Upper lobe of left lung (tissue), 6 donors: Measurements from ENCODE around the gene ZNF492. TPM values are rescaled to one million over a fixed set of nuclear protein-coding genes. Genes with fewer than 3 reads are reported as not detected.
"Not testable (repeated sequence)": the region's sequence is repeated elsewhere in the genome, so short reads cannot be mapped to it uniquely, and the experiment has no call there.

Source experiments
- ATAC-seq, 2 donors: fragments of 200-7000 bp; cut with Tn5 transposase; one replicate each; pipeline ENCODE4 v1.9.1; 2022; ENCODE audit warnings: mild to moderate bottlenecking in 2 of 2, moderate library complexity in 2 of 2; ENCODE audit not compliant: low FRiP score in 2 of 2
- DNase-seq, 2 donors: peaks; one replicate each; pipeline ENCODE4 v3.0.0-alpha.2; 2019 to 2020
- H3K27ac ChIP-seq, 4 donors: fragments of 200-600 bp; sonication (generic); one replicate each; pipeline ENCODE4 v1.5.1; 2016 to 2019
- H3K27me3 ChIP-seq, 4 donors: fragments of 200-600 bp; sonication (generic); one replicate each; pipeline ENCODE4 v1.5.1; 2017 to 2019
- H3K36me3 ChIP-seq, 4 donors: fragments of 200-600 bp; sonication (generic); one replicate each; pipeline ENCODE4 v1.5.1; 2016 to 2019
- H3K4me1 ChIP-seq, 4 donors: fragments of 200-600 bp; sonication (generic); one replicate each; pipeline ENCODE4 v1.5.1; 2018 to 2019
- H3K4me3 ChIP-seq, 4 donors: fragments of 200-600 bp; sonication (generic); one replicate each; pipeline ENCODE4 v1.5.1; 2017 to 2019; ENCODE audit warnings: mild to moderate bottlenecking in 2 of 4, moderate library complexity in 1 of 4
- H3K9me3 ChIP-seq, 4 donors: fragments of 200-600 bp; sonication (generic); one replicate each; pipeline ENCODE4 v1.5.1; 2018 to 2019
- EP300 ChIP-seq, 4 donors: sonication (generic); formaldehyde crosslinking; IDR thresholded peaks; one replicate each; pipeline ENCODE4 v1.5.1; 2017; ENCODE audit warnings: antibody characterized with exemption in 4 of 4, control low read depth in 2 of 4
- POLR2A ChIP-seq, 4 donors: fragments of 450-650 bp; IDR thresholded peaks; one replicate each; pipeline ENCODE4 v1.5.1; 2016 to 2017; ENCODE audit warnings: antibody characterized with exemption in 4 of 4, mild to moderate bottlenecking in 2 of 4
- POLR2AphosphoS5 ChIP-seq, 2 donors: sonication (generic); formaldehyde crosslinking; IDR thresholded peaks; one replicate each; pipeline ENCODE4 v1.5.1; 2017; ENCODE audit warnings: antibody characterized with exemption in 2 of 2
- WGBS, 2 donors: methylation state at CpG; one replicate each; pipeline ENCODE4 v1.1.5; 2017 to 2018; 5-methylcytosine and 5-hydroxymethylcytosine counted together
- total RNA-seq, 6 donors: library from RNA; depleted of rRNA in 4 of 6; stranded (reverse); fragments of >200 nt in 4 of 6; gene quantifications; one replicate each; pipeline versions ENCODE4 v1.1.0 to v1.2.1, GENCODE V29; 2016 to 2021
- TF ChIP-seq, protein P1 (sequence below), 6 experiments: fragments of 450-650 bp in 4 of 6; fragments of 200-600 bp in 2 of 6; sonication (generic) in 2 of 6; IDR thresholded peaks; one replicate each; pipeline ENCODE4 v1.5.1; 2016 to 2019; ENCODE audit warnings: antibody characterized with exemption in 6 of 6
- donor health status: DM: no; HTN: no; CAD: no; lungs with moderate emphysema.
- donor health status: DM: no; HTN: yes; CAD: no; lungs with severe emphysema.

Gene ZNF492
- 1 to 10 TPM in 1 of 6 donors, under 1 TPM in 3, not detected in 2; 0.15 to 2.1 (median 0.40) TPM for total RNA-seq

GRCh38 chr19:22633706-22634449 lies at the start of gene ZNF492:
Gene ZNF492, plus strand, starts transcription at chr19:22634324. Its CDS starts 19,076 bp downstream, at chr19:22653400.
- H3K9me3 ChIP-seq, H3K36me3 ChIP-seq, H3K4me1 ChIP-seq, H3K27me3 ChIP-seq: not testable (repeated sequence)
- peak within 1 kb of the TSS; percentile 33 to 72 (median 56) for H3K4me3 ChIP-seq
- ATAC-seq (peak in 1 of 2 donors; percentile 96), DNase-seq (peak; percentile 78 to 86)
- 3 to 4% methylated on average over 31 to 32 of the region's 36 CpGs for WGBS, 2 donors
- H3K27ac ChIP-seq: peak within 1 kb of the TSS in 1 of 4 donors; percentile 71

GRCh38 chr19:22595422-22595821 lies 38.7 kb upstream of the ZNF492 start:
- TF ChIP-seq EP300 (IDR thresholded peaks at IDR 0.05) (no peak), POLR2A (IDR thresholded peaks at IDR 0.05) (no peak), POLR2AphosphoS5 (IDR thresholded peaks at IDR 0.05) (no peak)
- TF ChIP-seq, protein P1, sequence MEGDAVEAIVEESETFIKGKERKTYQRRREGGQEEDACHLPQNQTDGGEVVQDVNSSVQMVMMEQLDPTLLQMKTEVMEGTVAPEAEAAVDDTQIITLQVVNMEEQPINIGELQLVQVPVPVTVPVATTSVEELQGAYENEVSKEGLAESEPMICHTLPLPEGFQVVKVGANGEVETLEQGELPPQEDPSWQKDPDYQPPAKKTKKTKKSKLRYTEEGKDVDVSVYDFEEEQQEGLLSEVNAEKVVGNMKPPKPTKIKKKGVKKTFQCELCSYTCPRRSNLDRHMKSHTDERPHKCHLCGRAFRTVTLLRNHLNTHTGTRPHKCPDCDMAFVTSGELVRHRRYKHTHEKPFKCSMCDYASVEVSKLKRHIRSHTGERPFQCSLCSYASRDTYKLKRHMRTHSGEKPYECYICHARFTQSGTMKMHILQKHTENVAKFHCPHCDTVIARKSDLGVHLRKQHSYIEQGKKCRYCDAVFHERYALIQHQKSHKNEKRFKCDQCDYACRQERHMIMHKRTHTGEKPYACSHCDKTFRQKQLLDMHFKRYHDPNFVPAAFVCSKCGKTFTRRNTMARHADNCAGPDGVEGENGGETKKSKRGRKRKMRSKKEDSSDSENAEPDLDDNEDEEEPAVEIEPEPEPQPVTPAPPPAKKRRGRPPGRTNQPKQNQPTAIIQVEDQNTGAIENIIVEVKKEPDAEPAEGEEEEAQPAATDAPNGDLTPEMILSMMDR (IDR thresholded peaks at IDR 0.05): no peak
- Histone ChIP-seq H3K4me1 (peaks cover 0 to 6% (median 0%) of the 10 kb centered on the region in 4 donors), H3K9me3 (peaks cover 0 to 21% (median 10%) of the 10 kb centered on the region in 4 donors), H3K27me3 (no peaks in the 10 kb centered on the region), H3K36me3 (no peaks in the 10 kb centered on the region), H3K4me3 (no peak overlapping the region), H3K27ac (no peak overlapping the region)
- 53 to 67% methylated on average over 11 of the region's 11 CpGs for WGBS, 2 donors
- ATAC-seq (no peak), DNase-seq (no peak)

DNA sequence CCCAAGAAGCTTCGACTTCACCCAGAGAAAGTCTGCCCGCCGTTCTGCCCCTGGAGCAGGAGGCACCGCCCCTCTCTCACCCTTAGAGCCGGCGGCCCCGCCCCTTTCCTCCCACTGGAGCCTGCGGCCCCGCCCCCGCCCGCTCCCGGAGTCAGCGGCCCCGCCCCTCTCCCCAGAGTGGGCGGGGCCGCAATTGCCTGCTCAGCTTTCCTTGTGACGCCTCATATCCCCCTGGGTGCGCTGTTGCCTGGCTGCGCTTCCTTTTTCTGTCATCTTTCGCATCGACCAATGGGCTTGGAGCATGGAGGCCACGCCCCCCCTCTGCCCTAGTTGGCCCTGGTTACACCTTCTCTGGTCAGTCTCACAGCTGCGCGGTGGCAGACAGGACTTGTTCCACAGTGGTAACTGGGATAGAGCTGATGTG lies 38.2 kb upstream of the ZNF492 start:
- H3K27ac ChIP-seq: no peak overlapping the region
- H3K9me3 ChIP-seq: peaks cover 0 to 26% (median 10%) of the 10 kb centered on the region in 4 donors
- DNase-seq (peak in 1 of 2 donors; percentile 59), ATAC-seq (peak in 1 of 2 donors; percentile 43)
- TF ChIP-seq, protein P1 (IDR thresholded peaks at IDR 0.05): no peak
- TF ChIP-seq POLR2A (IDR thresholded peaks at IDR 0.05): no peak
- TF ChIP-seq EP300 (IDR thresholded peaks at IDR 0.05): no peak
- TF ChIP-seq POLR2AphosphoS5 (IDR thresholded peaks at IDR 0.05): no peak
- no peak overlapping the region for H3K4me3 ChIP-seq
- H3K27me3 ChIP-seq: no peaks in the 10 kb centered on the region
- WGBS, 2 donors: 14 to 22% methylated on average over 5 to 8 of the region's 24 CpGs
- H3K4me1 ChIP-seq: peaks cover 0 to 6% (median 0%) of the 10 kb centered on the region in 4 donors
- no peaks in the 10 kb centered on the region for H3K36me3 ChIP-seq

DNA sequence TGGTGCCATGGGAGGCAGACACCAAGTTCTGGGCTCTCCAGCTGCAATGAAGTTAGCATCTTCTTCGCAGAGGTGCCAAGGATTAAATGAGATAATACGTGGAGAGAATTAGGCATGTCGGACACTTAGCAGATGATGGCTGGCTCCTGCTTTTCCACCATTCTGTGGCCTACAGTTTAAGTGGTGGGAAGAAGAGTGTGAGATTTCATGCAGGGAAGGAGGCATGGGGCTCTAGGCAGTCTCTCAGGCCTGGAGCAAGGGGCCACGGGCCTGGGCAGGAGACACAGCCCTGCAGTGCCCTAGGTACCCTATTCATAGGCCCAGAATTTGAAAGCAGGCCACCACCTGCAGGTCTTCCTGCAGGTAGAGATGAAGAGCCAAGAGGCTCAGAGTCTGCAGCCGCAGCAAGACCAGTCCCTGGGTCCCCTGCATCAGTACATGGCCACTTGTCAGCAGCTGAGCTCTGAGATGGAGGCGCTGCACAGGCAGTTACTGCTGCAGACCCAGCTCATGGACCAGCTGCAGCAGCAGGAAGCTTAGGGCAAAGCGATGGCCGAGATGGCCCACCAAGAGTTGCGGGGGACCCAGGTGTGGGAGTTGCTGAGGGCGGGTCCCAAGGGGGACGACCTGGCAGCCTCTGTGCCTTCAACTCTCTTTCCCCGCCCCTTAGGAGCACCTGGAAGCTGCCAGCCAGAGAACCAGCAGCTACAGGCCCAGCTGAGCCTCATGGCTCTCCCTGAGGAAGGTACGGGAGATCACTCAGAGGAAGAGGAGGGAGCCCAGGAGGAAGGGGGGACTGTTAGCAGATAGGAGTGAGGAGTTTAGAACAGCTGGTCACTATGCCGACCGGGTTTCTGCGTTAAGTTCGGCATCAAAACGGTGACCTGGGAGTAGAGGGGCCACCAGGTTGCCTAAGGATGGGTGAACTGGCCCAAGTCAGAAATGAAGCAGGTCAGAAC lies 33.2 kb upstream of the ZNF492 start:
- Histone ChIP-seq H3K36me3 (no peaks in the 10 kb centered on the region), H3K27ac (no peak overlapping the region), H3K9me3 (peaks cover 0 to 26% (median 6%) of the 10 kb centered on the region in 4 donors), H3K27me3 (no peaks in the 10 kb centered on the region), H3K4me1 (peaks cover 0 to 4% (median 0%) of the 10 kb centered on the region in 4 donors), H3K4me3 (no peak overlapping the region)
- ATAC-seq: no peak
- no peak for DNase-seq
- TF ChIP-seq EP300 (IDR thresholded peaks at IDR 0.05): no peak
- TF ChIP-seq POLR2A (IDR thresholded peaks at IDR 0.05): no peak
- TF ChIP-seq, protein P1 (IDR thresholded peaks at IDR 0.05): no peak
- TF ChIP-seq POLR2AphosphoS5 (IDR thresholded peaks at IDR 0.05): no peak
- WGBS, 2 donors: 84% methylated on average over 12 to 18 of the region's 18 CpGs
